ENCODE data around the gene SLU7.

Gene SLU7

DNA sequence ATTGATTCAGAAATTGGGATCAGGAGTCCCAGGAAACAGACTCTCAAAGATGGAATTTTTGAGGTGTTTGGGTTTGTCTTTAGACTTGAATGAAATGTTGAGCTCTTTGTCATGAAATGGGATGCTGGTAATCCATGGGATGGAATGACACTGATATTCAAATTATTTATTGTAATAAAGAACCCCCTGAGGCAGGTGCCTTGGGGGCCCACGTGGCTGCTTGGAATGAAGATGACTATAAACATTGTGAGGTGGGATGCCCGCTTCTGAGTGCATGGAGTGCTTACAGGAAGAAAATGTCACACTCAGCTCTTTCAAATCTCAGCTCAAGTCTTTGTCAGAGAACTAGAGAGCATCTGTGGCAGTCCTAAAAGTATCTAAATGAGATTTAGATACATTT is 38.8 kb downstream of the SLU7 start:
- TF ChIP-seq, protein P1, sequence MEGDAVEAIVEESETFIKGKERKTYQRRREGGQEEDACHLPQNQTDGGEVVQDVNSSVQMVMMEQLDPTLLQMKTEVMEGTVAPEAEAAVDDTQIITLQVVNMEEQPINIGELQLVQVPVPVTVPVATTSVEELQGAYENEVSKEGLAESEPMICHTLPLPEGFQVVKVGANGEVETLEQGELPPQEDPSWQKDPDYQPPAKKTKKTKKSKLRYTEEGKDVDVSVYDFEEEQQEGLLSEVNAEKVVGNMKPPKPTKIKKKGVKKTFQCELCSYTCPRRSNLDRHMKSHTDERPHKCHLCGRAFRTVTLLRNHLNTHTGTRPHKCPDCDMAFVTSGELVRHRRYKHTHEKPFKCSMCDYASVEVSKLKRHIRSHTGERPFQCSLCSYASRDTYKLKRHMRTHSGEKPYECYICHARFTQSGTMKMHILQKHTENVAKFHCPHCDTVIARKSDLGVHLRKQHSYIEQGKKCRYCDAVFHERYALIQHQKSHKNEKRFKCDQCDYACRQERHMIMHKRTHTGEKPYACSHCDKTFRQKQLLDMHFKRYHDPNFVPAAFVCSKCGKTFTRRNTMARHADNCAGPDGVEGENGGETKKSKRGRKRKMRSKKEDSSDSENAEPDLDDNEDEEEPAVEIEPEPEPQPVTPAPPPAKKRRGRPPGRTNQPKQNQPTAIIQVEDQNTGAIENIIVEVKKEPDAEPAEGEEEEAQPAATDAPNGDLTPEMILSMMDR (IDR thresholded peaks at IDR 0.05; ENCODE audit: unreplicated experiment in 3 of 3), result no peak
- H3K4me3 Mint-ChIP-seq, result no peak overlapping the region
- peaks cover 3% of the 10 kb centered on the region for H3K27me3 Mint-ChIP-seq (ENCODE audit: low read depth)
- no peaks in the 10 kb centered on the region for H3K9me3 Mint-ChIP-seq
- H3K36me3 Mint-ChIP-seq (ENCODE audit: low read depth), result no peaks in the 10 kb centered on the region
- H3K27ac Mint-ChIP-seq, result no peak overlapping the region
- peaks cover 31% of the 10 kb centered on the region for H3K4me1 Mint-ChIP-seq

DNA sequence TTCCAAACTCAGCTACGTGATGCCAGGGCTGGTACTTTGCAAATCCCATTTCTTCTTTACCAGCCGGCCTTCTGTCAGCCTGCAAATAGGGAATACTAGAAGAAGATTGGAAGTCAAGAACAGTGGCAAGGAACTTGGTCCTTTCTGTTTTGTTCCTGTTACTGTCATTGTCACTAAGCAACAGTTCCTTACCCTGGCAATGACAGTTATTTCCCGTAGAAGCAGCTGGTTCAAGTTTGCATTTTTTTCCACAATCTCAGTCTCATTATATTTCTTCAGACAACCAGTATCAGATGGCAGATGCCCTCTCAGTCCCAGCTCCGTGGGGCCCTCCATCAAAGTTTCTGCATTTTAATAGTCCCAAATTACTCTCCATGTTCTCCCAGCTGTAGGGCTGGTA is 39.4 kb downstream of the SLU7 start:
- TF ChIP-seq, protein P1 (IDR thresholded peaks at IDR 0.05; ENCODE audit: unreplicated experiment in 3 of 3), result no peak
- H3K27ac Mint-ChIP-seq, result no peak overlapping the region
- H3K4me3 Mint-ChIP-seq, result no peak overlapping the region
- no peaks in the 10 kb centered on the region for H3K9me3 Mint-ChIP-seq
- peaks cover 31% of the 10 kb centered on the region for H3K4me1 Mint-ChIP-seq
- H3K36me3 Mint-ChIP-seq (ENCODE audit: low read depth), result no peaks in the 10 kb centered on the region
- H3K27me3 Mint-ChIP-seq (ENCODE audit: low read depth), result peaks cover 8% of the 10 kb centered on the region

DNA sequence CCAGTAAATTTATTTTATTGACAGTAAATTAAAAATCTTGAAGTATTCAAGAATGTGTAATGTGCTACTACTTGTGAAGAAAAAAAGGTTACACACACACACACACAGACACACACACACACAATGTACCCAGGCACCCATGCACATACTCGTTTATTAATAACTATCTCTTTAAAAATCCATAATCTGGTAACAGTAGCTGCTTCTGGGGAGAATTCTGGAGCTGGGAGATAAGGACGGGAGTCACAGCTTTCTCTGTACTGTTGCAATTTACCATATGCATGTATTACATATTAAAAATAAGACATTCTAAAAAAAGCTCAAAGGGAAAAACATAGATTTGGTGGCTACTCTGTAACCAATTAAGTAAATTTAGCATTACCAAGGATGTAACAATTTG is 40.6 kb downstream of the SLU7 start:
- TF ChIP-seq, protein P1 (IDR thresholded peaks at IDR 0.05; ENCODE audit: unreplicated experiment in 3 of 3), result no peak
- Mint-ChIP-seq H3K4me3 (no peak overlapping the region), H3K27me3 (ENCODE audit: low read depth) (peaks cover 18% of the 10 kb centered on the region), H3K9me3 (no peaks in the 10 kb centered on the region), H3K27ac (no peak overlapping the region), H3K4me1 (peaks cover 31% of the 10 kb centered on the region), H3K36me3 (ENCODE audit: low read depth) (no peaks in the 10 kb centered on the region)

DNA sequence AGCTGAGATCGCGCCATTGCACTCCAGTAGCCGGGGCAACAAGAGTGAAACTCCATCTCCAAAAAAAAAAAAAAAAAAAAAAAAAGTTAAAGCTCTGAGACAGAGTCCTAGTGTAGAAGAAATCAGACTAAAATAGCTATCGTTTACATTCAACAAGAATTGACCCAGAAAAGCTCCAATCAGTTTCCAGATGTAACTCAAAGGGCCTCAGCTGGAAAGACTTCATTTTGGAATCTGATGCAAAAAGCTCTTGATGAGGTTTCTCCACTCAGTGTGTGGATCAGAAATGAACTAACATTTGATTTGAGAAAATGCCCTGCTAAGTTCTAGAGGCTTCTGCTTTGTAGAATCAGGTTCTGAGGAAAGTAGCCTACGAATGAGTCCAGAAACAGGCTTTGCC is 41.2 kb downstream of the SLU7 start:
- peaks cover 24% of the 10 kb centered on the region for H3K27me3 Mint-ChIP-seq (ENCODE audit: low read depth)
- TF ChIP-seq, protein P1 (IDR thresholded peaks at IDR 0.05; ENCODE audit: unreplicated experiment in 3 of 3), result no peak
- no peaks in the 10 kb centered on the region for H3K36me3 Mint-ChIP-seq (ENCODE audit: low read depth)
- peaks cover 25% of the 10 kb centered on the region for H3K4me1 Mint-ChIP-seq
- no peaks in the 10 kb centered on the region for H3K9me3 Mint-ChIP-seq
- no peak overlapping the region for H3K4me3 Mint-ChIP-seq
- H3K27ac Mint-ChIP-seq, result no peak overlapping the region

GRCh38 chr5:160376416-160376815 is 42.5 kb downstream of the SLU7 start:
- H3K27ac Mint-ChIP-seq, result no peak overlapping the region
- TF ChIP-seq, protein P1 (IDR thresholded peaks at IDR 0.05; ENCODE audit: unreplicated experiment in 3 of 3), result no peak
- H3K4me3 Mint-ChIP-seq, result no peak overlapping the region
- peaks cover 31% of the 10 kb centered on the region for H3K27me3 Mint-ChIP-seq (ENCODE audit: low read depth)
- peaks cover 16% of the 10 kb centered on the region for H3K4me1 Mint-ChIP-seq
- H3K36me3 Mint-ChIP-seq (ENCODE audit: low read depth), result no peaks in the 10 kb centered on the region
- H3K9me3 Mint-ChIP-seq, result no peaks in the 10 kb centered on the region

- peaks cover 37% of the 10 kb centered on the region for H3K27me3 Mint-ChIP-seq (ENCODE audit: low read depth)
- TF ChIP-seq, protein P1 (IDR thresholded peaks at IDR 0.05; ENCODE audit: unreplicated experiment in 3 of 3), result no peak
- H3K27ac Mint-ChIP-seq, result no peak overlapping the region
- H3K36me3 Mint-ChIP-seq (ENCODE audit: low read depth), result no peaks in the 10 kb centered on the region
- H3K4me1 Mint-ChIP-seq, result peaks cover 22% of the 10 kb centered on the region
- H3K4me3 Mint-ChIP-seq, result no peak overlapping the region
- H3K9me3 Mint-ChIP-seq, result no peaks in the 10 kb centered on the region
These were observed 43.2 kb downstream of the SLU7 start for GRCh38 chr5:160375701-160376100.
